GM12874 (cell line): Measurements from ENCODE around the gene KIAA1549.

ENCODE experiments used
- CTCF ChIP-seq: IDR thresholded peaks from 2 replicates; pipeline ENCODE4 v1.5.1; 2011; ENCODE audit warnings: low read depth, mild to moderate bottlenecking, control low read depth, low read length, moderate library complexity; ENCODE audit not compliant: insufficient read depth

Gene KIAA1549

DNA sequence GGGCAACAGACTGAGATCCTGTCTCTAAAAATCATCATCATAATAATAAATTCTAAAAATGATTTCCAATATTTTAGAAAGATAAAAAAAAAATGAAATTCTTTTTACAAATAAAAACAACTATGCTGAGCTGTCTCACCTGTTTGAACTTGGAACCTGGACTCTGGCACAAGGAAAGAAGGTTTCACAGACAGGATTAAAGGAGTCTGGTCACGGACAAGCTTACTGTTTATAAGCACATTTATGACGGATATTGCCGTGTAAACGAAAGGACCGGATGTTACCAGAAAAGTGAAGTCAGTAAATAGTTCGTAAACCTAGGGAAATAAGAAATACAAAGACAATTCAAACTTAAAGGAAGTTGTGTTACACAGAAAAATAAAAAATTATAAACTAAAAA lies 70.2 kb downstream of the KIAA1549 start:
- TF ChIP-seq CTCF, result no peak

- no peak for TF ChIP-seq CTCF
Measured at GRCh38 chr7:138907850-138908249, 73.3 kb downstream of the KIAA1549 start.

GRCh38 chr7:138907201-138907847 lies 73.9 kb downstream of the KIAA1549 start:
- no peak for TF ChIP-seq CTCF

- no peak for TF ChIP-seq CTCF
Measured at GRCh38 chr7:138903859-138904435, 77.2 kb downstream of the KIAA1549 start.

- TF ChIP-seq CTCF, result no peak
Measured at GRCh38 chr7:138903186-138903820, 77.9 kb downstream of the KIAA1549 start.

DNA sequence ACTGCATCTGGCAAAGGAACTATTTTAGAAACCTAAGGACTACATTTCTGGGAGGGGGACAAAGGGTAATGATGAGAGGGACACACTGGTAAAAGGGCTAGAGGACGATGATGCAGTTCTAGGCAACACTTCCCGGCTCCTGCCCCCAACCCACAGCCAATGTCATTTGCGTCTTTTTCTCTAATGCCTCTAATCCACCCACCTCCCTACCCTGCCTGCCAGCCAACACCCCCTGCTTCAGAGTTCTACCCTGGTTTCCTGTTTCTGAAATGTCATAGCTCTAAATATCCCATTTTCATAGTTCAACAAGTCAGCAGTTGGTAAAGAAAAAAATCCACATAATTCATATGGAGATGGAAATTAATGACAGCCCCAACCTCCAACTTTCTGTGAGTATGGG lies 79.0 kb downstream of the KIAA1549 start:
- no peak for TF ChIP-seq CTCF

DNA sequence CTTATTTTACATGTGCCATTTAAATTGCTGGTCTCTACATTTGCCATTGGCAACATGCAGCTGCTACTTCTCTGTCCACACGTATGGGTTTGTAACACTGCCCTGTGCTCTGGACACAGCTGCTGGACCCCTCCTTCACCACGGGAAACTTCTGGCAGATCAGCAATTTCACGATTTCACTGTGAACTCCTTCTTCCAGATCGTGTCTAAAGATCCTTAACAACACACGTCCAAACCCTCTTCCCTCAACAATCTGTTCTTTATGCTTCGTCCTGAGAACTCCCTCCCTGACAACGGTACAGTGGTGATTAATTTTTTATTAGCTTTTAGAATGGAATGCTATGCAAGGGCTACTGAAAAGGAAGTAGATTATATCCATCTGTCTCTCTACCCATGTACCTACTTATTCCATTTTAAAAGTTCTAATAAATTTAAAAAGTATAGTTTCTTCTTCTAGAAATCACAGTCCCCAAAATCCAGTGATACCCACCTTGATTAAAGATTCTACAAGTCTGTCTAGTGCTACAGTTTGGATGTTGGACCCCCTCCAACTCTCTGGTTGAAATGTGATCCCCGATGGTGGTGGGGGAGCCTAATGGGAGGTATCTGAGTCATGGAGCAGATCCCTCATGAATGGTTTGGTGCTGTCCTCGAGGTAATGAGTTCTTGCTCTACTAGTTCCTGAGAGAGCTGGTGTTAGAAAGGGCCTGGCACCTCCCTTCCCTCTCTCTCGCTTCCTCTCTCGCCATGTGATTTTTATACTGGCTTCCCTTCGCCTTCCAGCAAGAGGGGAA lies 81.0 kb downstream of the KIAA1549 start:
- no peak for TF ChIP-seq CTCF
